K562 (cell line): Measurements from ENCODE around the gene RFNG. TPM values are rescaled to one million over a fixed set of nuclear protein-coding genes. Genes with fewer than 3 reads are reported as not detected.

Experiments
- ATAC-seq: fragments of 200-7000 bp; cut with Tn5 transposase; 3 replicates; pipeline ENCODE4 v1.9.1; 2020; ENCODE audit warnings: moderate library complexity
- BruUV-seq: library from RNA; stranded (reverse); fragments of 400-500 nt; replicated peaks from 2 replicates; lab custom pipeline; 2021; lab: Mats Ljungman, UMichigan
- CTCF ChIA-PET: fragments of 300-600 bp; formaldehyde crosslinking; extraction: SDS; loops from one replicate; lab custom pipeline; 2021; ENCODE audit warnings: low intra/inter-chr PET ratio; lab: Yijun Ruan, JAX
- POLR2A ChIA-PET: fragments of 300-600, 350-650 bp; sonication (Branson Sonifier 250); formaldehyde crosslinking; extraction: SDS; loops from one replicate; lab custom pipeline; 2021; ENCODE audit warnings: antibody characterized with exemption, inconsistent platforms; lab: Yijun Ruan, JAX
- DNase-seq, 4 experiments: peaks; one replicate each; pipeline versions ENCODE4 v3.0.0 to v3.0.0-alpha.2; 2011 to 2018; ENCODE audit warnings: low spot score in 3 of 4, mixed read lengths in 3 of 4; ENCODE audit errors: extremely low read depth in 1 of 4
- FAIRE-seq: peaks from 2 replicates; lab custom pipeline; 2011; peaks lifted over from hg19 to GRCh38; lab: Jason Lieb, UNC
- H2AFZ ChIP-seq: 2 replicates; pipeline ENCODE4 v1.6.0; 2011; ENCODE audit warnings: low read depth, low read length, control low read depth, inconsistent platforms
- H3K27ac ChIP-seq: fragments of 200-600 bp; 3 replicates; pipeline ENCODE4 v1.8.0; 2011; ENCODE audit warnings: low read depth, mild to moderate bottlenecking, control low read depth, inconsistent platforms, low read length, moderate library complexity, mixed read lengths; ENCODE audit errors: extremely low read depth
- H3K27me3 ChIP-seq, 2 experiments: fragments of 300-600 bp in 1 of 2; 2 replicates in 1 of 2; 3 replicates in 1 of 2; pipeline versions ENCODE4 v1.6.0 to v1.8.0; 2011; ENCODE audit warnings: inconsistent platforms in 2 of 2, low read length in 2 of 2, mild to moderate bottlenecking in 1 of 2, mixed read lengths in 1 of 2, moderate library complexity in 1 of 2; ENCODE audit not compliant: control insufficient read depth in 2 of 2, insufficient read depth in 2 of 2
- H3K36me3 ChIP-seq: fragments of 300-600 bp; 3 replicates; pipeline ENCODE4 v1.8.0; 2011; ENCODE audit warnings: mild to moderate bottlenecking, low read length, inconsistent platforms; ENCODE audit not compliant: control insufficient read depth, insufficient read depth
- H3K4me1 ChIP-seq, 2 experiments: fragments of 200-600 bp in 1 of 2; replicated peaks in 1 of 2; 2 replicates in 1 of 2; 3 replicates in 1 of 2; pipeline versions ENCODE4 v1.5.1 to v1.8.0; 2011; ENCODE audit warnings: inconsistent platforms in 2 of 2, low read length in 2 of 2, mild to moderate bottlenecking in 1 of 2, mixed read lengths in 1 of 2, moderate library complexity in 1 of 2; ENCODE audit not compliant: control insufficient read depth in 2 of 2, insufficient read depth in 2 of 2
- H3K4me2 ChIP-seq: 2 replicates; pipeline ENCODE4 v1.6.1; 2011; ENCODE audit warnings: low read length, control low read depth, inconsistent platforms, mixed read lengths; ENCODE audit not compliant: insufficient read depth
- H3K4me3 ChIP-seq: fragments of 200-600 bp; sonication (generic), shearing (Covaris generic); 2 replicates; pipeline ENCODE4 v1.5.1; 2016; ENCODE audit warnings: control low read depth, inconsistent platforms
- H3K79me2 ChIP-seq: fragments of 200-600 bp; 3 replicates; pipeline ENCODE4 v1.8.0; 2011; ENCODE audit warnings: low read length, inconsistent platforms; ENCODE audit not compliant: control insufficient read depth, insufficient read depth
- H3K9ac ChIP-seq, 2 experiments: 2 replicates each; pipeline versions ENCODE4 v1.6.0 to v1.6.1; 2011; ENCODE audit warnings: low read depth in 2 of 2, low read length in 2 of 2, control low read depth in 1 of 2, inconsistent platforms in 1 of 2, mild to moderate bottlenecking in 1 of 2, mixed read lengths in 1 of 2; ENCODE audit not compliant: insufficient read depth in 1 of 2
- H3K9me1 ChIP-seq: one replicate; pipeline ENCODE4 v1.6.0; 2011; ENCODE audit warnings: inconsistent platforms, mild to moderate bottlenecking, low read length, moderate library complexity; ENCODE audit not compliant: control insufficient read depth, insufficient read depth
- H3K9me3 ChIP-seq: replicated peaks from 2 replicates; pipeline ENCODE4 v1.5.1; 2011; ENCODE audit warnings: low read depth, low read length, inconsistent platforms; ENCODE audit not compliant: control insufficient read depth, insufficient read depth
- H4K20me1 ChIP-seq: replicated peaks from 2 replicates; pipeline ENCODE4 v1.6.1; 2011; ENCODE audit warnings: low read length, inconsistent platforms, mixed read lengths; ENCODE audit not compliant: control insufficient read depth, insufficient read depth
- CBFA2T3 ChIP-seq: fragments of 450-650 bp; IDR thresholded peaks from 2 replicates; pipeline ENCODE4 v1.6.1; 2017
- ELK3 ChIP-seq: fragments of 450-650 bp; formaldehyde crosslinking; IDR thresholded peaks from 2 replicates; pipeline ENCODE4 v1.4.0; 2020; ENCODE audit warnings: mild to moderate bottlenecking
- FOS ChIP-seq: IDR thresholded peaks from 3 replicates; pipeline ENCODE4 v1.6.1; 2011; ENCODE audit not compliant: insufficient read length; ENCODE audit errors: extremely low read depth
- POLR2AphosphoS5 ChIP-seq: IDR thresholded peaks from 2 replicates; pipeline ENCODE4 v1.6.1; 2011; ENCODE audit warnings: mild to moderate bottlenecking, low read depth, low read length, moderate library complexity; ENCODE audit not compliant: control insufficient read depth, insufficient read depth
- POLR2G ChIP-seq: fragments of 200-400 bp; formaldehyde crosslinking; IDR thresholded peaks from 2 replicates; pipeline ENCODE4 v1.6.1; 2017; ENCODE audit warnings: low read depth, mild to moderate bottlenecking, antibody characterized with exemption, low read length, moderate library complexity
- SRSF1 ChIP-seq: fragments of 200-400 bp; formaldehyde crosslinking; IDR thresholded peaks from 2 replicates; pipeline ENCODE4 v1.6.1; 2017; ENCODE audit warnings: mild to moderate bottlenecking, low read depth, low read length, moderate library complexity
- SUPT5H ChIP-seq: fragments of 450-650 bp; IDR thresholded peaks from 2 replicates; pipeline ENCODE4 v1.6.1; 2016
- ZNF217 ChIP-seq: sonication (generic); formaldehyde crosslinking; IDR thresholded peaks from 2 replicates; pipeline ENCODE4 v1.8.0; 2022; ENCODE audit warnings: mild to moderate bottlenecking, missing genetic modification reagents
- ZNF431 ChIP-seq: sonication (generic); formaldehyde crosslinking; IDR thresholded peaks from 2 replicates; pipeline ENCODE4 v1.8.0; 2022; ENCODE audit warnings: mild to moderate bottlenecking, missing genetic modification reagents
- WGBS: fragments of 100-300 bp; shearing (Covaris generic); methylation state at CpG from one replicate; pipeline ENCODE4 v1.1.6; 2016; ENCODE audit warnings: low coverage, mixed read lengths; ENCODE audit not compliant: insufficient coverage; ENCODE audit errors: missing lambda C conversion rate; 5-methylcytosine and 5-hydroxymethylcytosine counted together
- in situ Hi-C: fragments of 300-500 bp; cut with MboI; formaldehyde crosslinking; loops from 4 replicates; pipeline ENCODE4 v1.15.0; 2018; ENCODE audit warnings: inconsistent platforms, mixed read lengths
- intact Hi-C: fragments of 100-400 bp; cut with micrococcal nuclease; formaldehyde crosslinking; loops from 2 replicates; pipeline ENCODE4 v1.14.2; 2022
- polyA plus RNA-seq, 8 experiments: library from polyadenylated mRNA; depleted of rRNA in 4 of 8; stranded (reverse) in 5 of 8; unstranded in 3 of 8; fragments of >200 nt; fragmentation: Nextera tagmentation in 2 of 8; fragmentation: Illumina TruSeq in 1 of 8; extraction: Ambion mirVana in 2 of 8; extraction: Trizol in 1 of 8; gene quantifications; 2 replicates each; pipeline versions ENCODE4 v1.2.1 to v1.2.3, GENCODE V29; 2011 to 2014; ENCODE audit warnings: inconsistent platforms in 1 of 8, missing spikeins in 1 of 8
- total RNA-seq, 7 experiments: library from RNA; depleted of rRNA in 6 of 7; stranded (reverse); fragments of >200 nt in 6 of 7; fragmentation: Illumina TruSeq in 2 of 7; extraction: Trizol in 2 of 7; gene quantifications; 2 replicates each; pipeline versions ENCODE4 v1.2.1 to v1.2.3, GENCODE V29; 2011 to 2021; ENCODE audit warnings: low replicate concordance in 1 of 7
- TF ChIP-seq, protein P1 (sequence below): sonication (generic); formaldehyde crosslinking; IDR thresholded peaks from 2 replicates; pipeline ENCODE4 v1.8.0; 2023; ENCODE audit warnings: missing genetic modification reagents, mild to moderate bottlenecking, borderline replicate concordance

The RFNG gene
- total and polyA plus RNA-seq, 9 of the 15 experiments (the other 6 are each of a cell fraction or from before 2014, with no cell fraction given), result 0.32 to 32.8 (median 9.5) TPM

DNA sequence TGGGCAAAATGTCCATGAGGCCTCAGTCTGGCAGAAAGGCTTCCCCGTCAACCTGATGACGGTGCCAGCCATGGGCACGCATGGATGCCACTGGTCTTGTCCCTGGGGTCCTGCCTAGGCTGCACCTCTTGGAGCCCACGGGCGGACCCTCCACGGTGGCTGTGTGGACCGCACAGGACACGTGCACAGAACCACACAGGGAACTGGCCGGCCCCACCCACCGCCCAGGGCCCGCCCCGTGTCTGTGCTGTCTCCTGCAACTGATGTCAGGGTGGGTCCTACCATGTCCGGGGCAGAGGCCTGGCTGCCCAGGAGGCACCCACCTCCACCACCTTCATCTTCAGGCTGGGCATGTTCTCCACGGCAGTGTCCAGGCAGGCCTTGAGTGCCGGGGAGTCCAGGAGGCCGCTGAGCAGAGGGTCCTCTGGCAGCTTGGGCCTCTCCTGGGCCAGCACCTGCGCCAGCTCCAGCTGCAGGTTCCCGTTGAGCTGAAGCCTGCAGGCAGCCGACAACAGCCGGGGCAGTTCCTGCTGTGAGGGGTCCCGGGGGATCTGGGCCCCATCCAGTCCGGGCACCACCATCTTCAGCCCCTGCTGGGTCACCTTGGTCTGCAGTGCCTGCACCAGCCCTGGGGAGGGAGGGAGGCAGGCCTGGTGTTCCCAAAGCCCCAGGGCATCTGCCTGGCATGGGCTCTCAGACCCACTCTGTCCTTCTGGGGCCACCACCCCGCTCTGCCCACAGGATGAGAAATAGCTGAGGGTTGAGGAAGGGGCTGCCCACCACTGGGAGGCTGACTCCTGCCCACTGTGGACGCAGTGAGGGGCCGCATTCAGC, 34.5 kb upstream of the RFNG start (continued):
- TF ChIP-seq ELK3 (CRISPR knock-in tag) (no peak), POLR2G (peak; percentile 41), POLR2AphosphoS5 (peak; percentile 33; the same call in 1 of the 2 replicates)

GRCh38 chr17:82085031-82085861, 33.6 kb upstream of the RFNG start:
- Histone ChIP-seq H3K27ac (no peak overlapping the region), H3K27me3 (no peaks in the 10 kb centered on the region), H2AFZ (no peak overlapping the region), H3K9me1 (no peaks in the 10 kb centered on the region), H3K79me2 (peaks cover 10% of the 10 kb centered on the region; the same call in 2 of the 3 replicates), H3K4me2 (no peak overlapping the region), H3K9me3 (no peaks in the 10 kb centered on the region), H3K4me3 (no peak overlapping the region), H3K4me1 (peaks cover 0 to 63% of the 10 kb centered on the region in 2 experiments; a peak in 1 of 5 replicates), H4K20me1 (peaks cover 17% of the 10 kb centered on the region), H3K9ac (peak overlapping the region in 1 of 2 experiments; percentile 45; a peak in 1 of 4 replicates), H3K36me3 (peaks cover 99% of the 10 kb centered on the region; the same call in 2 of the 3 replicates)
- intact Hi-C loops, result no loop called here
- no TSS peak for BruUV-seq
- WGBS, result 96% methylated on average over 24 of the region's 49 CpGs
- in situ Hi-C loops, result no loop called here
- FAIRE-seq, result no peak
- no peak for DNase-seq
- ChIA-PET POLR2A (interaction anchor here (0.6 to 5.9 kb wide), 2 partner anchors 7 to 28 kb away, joined by 4 to 52 read pairs; no protein-coding TSS in a partner anchor), CTCF (no interaction called here)
- ATAC-seq, result peak; percentile 7; the same call in 2 of the 3 replicates
- TF ChIP-seq ZNF217 (CRISPR knock-in tag) (no peak), CBFA2T3 (no peak), SUPT5H (peak; percentile 21; the same call in 1 of the 2 replicates), FOS (no peak), POLR2AphosphoS5 (peak; percentile 40; the same call in 1 of the 2 replicates), SRSF1 (no peak), ZNF431 (no peak)
- TF ChIP-seq, protein P1, sequence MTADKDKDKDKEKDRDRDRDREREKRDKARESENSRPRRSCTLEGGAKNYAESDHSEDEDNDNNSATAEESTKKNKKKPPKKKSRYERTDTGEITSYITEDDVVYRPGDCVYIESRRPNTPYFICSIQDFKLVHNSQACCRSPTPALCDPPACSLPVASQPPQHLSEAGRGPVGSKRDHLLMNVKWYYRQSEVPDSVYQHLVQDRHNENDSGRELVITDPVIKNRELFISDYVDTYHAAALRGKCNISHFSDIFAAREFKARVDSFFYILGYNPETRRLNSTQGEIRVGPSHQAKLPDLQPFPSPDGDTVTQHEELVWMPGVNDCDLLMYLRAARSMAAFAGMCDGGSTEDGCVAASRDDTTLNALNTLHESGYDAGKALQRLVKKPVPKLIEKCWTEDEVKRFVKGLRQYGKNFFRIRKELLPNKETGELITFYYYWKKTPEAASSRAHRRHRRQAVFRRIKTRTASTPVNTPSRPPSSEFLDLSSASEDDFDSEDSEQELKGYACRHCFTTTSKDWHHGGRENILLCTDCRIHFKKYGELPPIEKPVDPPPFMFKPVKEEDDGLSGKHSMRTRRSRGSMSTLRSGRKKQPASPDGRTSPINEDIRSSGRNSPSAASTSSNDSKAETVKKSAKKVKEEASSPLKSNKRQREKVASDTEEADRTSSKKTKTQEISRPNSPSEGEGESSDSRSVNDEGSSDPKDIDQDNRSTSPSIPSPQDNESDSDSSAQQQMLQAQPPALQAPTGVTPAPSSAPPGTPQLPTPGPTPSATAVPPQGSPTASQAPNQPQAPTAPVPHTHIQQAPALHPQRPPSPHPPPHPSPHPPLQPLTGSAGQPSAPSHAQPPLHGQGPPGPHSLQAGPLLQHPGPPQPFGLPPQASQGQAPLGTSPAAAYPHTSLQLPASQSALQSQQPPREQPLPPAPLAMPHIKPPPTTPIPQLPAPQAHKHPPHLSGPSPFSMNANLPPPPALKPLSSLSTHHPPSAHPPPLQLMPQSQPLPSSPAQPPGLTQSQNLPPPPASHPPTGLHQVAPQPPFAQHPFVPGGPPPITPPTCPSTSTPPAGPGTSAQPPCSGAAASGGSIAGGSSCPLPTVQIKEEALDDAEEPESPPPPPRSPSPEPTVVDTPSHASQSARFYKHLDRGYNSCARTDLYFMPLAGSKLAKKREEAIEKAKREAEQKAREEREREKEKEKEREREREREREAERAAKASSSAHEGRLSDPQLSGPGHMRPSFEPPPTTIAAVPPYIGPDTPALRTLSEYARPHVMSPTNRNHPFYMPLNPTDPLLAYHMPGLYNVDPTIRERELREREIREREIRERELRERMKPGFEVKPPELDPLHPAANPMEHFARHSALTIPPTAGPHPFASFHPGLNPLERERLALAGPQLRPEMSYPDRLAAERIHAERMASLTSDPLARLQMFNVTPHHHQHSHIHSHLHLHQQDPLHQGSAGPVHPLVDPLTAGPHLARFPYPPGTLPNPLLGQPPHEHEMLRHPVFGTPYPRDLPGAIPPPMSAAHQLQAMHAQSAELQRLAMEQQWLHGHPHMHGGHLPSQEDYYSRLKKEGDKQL (CRISPR knock-in tag), result no peak
